ENCODE data around the gene ZNF423. TPM values are rescaled to one million over a fixed set of nuclear protein-coding genes. Genes with fewer than 3 reads are reported as not detected.

The ZNF423 gene
- polyA plus RNA-seq, 5 donors, result 20.1 to 29.9 (median 23.1) TPM

DNA sequence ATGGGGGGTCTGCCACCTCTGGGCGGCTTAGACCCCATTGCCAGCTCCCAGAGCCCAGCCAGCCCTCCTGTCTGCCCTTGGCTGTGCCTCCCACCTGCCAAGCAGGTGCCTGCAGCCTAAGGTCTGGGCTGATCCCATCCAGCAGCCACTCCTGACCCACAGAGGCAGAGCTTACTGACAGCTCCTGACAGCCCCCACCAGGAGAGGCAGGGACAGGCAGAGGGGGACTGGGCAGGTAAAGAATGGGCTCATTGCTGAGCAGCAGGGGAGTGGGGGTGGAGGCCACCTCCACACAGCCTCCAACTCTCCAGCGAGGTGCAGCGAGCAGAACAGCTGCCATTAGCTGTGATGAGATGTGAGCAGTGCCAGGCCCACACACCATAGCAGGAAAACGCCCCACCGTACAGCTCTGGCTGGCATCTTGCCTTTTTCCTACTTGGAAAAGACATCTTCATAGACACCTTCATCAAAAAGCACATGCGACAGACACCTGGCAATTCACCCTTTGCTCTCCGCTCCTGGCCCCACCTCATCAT is 317.9 kb downstream of the ZNF423 start:
- no peak for DNase-seq

DNA sequence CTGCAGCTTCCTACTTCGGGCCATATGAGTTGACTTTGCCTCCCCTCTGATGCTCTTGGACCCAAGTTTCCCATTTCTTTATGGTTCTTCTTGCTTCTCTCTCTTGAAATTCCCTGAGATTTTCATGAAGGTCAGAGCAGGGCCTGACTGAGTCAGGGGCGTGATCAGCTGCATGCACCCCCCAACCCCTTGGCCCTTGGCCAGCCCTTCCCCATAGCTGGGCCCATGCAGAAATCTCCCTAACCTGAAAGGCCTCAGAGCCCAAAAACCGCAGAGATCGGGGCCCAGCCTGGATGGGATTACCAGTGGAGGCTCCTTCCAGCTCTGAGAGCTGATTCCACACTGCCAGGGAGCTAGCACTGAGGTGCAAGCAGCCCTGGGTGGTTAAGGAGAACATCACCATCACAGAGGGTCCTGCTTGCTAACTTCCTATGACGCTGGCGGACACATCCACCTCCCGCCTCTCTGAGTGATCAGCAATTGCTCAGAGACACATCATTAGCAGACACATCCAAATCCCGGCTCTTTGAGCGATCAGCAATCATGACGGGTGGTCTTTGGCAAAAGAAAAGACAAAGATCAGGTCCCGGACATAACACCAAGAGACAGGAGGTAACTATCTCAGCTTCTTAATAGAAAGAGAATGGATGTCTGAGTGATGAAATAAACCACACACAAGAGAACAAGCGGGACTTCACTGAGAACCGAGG is 320.9 kb downstream of the ZNF423 start:
- DNase-seq, result peak; percentile 41 to 53

GRCh38 chr16:49533422-49533821 is 322.5 kb downstream of the ZNF423 start:
- DNase-seq, result no peak

- no peak for DNase-seq
These were observed 323.0 kb downstream of the ZNF423 start for GRCh38 chr16:49532873-49533272.

GRCh38 chr16:49531931-49532840 is 323.7 kb downstream of the ZNF423 start:
- DNase-seq, result no peak

- no peak for DNase-seq
These were observed 324.5 kb downstream of the ZNF423 start for GRCh38 chr16:49531425-49531824.

GRCh38 chr16:49530427-49530970 is 325.4 kb downstream of the ZNF423 start:
- no peak for DNase-seq

DNA sequence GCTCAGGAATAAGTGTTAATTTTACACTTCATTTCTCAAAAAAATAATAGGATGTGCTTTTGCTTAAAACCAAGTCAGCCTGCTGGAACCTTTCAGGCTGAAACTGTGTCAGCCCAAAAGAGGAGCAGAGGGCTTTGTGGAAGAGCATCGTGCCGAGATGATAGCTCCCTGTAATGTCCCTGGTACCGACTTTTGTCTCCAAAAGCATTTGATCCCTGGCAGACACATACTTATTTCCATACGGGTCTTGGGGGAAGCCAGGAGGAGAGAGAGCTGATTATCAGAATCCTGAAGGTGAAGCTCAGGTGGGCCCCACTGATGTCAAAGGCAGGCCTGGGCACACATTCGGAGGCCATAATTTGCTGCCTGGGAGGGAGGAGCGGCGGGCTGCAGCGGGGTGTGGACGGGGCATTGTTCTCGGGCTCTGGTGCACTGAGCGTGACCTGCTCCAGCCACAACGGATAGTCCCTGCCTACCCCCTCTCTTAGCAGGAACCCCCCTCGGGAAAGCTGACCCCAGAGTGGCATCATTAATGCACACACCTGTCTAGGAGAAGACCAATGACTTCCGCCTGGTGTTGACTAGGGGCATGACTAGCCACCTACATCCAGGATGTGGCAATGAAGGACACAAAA is 326.4 kb downstream of the ZNF423 start:
- no peak for DNase-seq

DNA sequence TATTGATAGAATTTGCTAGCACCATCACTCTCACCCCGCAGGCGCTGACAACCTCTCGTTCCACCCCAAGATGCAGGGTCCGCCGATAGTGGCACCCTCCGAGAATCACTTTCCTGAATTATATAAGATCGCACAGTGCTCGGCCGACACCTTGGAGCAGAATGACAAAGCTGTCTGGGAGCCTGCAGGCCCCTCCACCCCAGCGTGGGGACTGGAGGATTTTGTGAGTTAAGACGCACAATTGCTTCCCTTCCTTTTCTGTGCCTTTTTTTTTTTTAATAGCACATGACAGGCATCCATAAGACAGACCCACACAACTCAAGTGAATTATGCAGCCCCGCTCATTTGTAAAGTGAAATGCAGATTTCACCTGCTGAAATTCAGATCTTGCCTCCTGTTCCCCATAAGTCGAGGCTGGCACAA is 327.0 kb downstream of the ZNF423 start:
- no peak for DNase-seq

GRCh38 chr16:49528060-49528865 is 327.6 kb downstream of the ZNF423 start:
- DNase-seq, result peak; percentile 29 to 39

GRCh38 chr16:49527611-49528010 is 328.3 kb downstream of the ZNF423 start:
- no peak for DNase-seq

- DNase-seq, result no peak
These were observed 329.0 kb downstream of the ZNF423 start for GRCh38 chr16:49526860-49527365.

- DNase-seq, result no peak
These were observed 331.0 kb downstream of the ZNF423 start for GRCh38 chr16:49524947-49525315.

DNA sequence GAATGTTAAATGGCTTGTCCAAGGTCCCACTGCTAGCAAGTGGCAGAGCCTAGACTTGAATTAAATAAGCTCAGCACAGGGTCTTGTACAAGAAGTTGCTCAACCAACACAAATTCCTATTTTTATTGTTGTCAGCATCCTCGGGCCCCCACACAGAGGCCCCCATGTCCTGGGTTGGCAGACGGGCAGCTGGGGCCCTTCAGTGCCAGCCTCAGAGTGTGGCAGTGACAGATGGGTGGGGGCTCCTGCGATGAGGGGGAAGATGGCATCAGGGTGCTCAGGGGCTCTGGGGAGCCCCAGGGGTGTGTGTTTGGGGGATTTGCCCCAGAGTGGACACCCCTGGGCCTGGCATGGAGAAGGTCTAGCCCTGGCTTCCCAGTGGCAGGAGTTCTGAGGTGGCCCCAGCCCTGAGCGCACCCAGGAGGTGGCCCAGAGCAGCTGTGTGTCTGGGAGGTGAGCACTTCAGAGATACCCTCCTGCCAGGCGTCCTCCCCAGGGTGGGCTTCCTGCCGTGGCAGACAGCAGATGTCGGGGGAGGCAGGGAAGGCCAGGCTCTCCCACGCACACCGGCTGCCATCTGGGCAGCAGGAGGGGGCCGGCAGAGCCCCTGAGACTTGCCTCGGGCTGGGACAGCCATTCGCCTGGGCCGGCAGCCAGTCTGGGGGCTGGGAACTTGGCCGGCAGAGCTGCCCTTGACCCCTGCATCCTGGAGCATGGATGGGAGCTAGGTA is 331.5 kb downstream of the ZNF423 start:
- DNase-seq, result no peak

DNA sequence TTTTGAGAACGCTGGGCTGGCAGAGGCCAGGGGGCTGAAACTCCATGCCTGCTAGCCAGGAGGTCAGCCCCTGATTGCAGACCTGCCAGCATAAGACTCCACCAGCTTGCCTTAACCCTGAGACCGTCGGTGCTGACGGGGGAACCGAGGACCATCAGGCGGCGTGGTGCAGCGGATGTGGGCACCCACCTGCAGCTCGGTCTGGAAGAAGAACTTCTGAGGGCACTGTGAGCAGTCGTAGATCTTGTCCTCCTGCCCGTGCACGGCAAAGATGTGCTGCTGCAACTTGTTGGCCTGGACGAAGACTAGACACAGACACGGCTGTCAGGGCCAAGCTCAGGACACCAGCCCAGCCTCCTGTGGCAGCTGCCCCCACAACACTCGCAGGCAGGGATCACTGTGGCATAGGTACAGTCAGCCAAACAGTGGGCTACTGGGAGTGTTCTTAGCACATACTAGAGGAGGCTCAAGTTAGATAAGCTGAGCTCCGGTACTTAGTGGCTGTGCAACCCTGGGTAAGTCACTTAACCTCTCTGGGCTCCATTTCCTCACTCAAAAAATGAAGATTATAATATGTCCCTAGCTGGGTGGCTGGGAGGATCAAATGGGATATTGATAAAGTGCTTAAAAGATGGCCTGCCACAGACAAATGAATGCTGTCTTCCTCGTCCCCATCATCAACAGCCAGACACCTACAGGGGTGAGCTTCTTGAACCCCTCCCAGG is 332.3 kb downstream of the ZNF423 start:
- DNase-seq, result no peak

DNA sequence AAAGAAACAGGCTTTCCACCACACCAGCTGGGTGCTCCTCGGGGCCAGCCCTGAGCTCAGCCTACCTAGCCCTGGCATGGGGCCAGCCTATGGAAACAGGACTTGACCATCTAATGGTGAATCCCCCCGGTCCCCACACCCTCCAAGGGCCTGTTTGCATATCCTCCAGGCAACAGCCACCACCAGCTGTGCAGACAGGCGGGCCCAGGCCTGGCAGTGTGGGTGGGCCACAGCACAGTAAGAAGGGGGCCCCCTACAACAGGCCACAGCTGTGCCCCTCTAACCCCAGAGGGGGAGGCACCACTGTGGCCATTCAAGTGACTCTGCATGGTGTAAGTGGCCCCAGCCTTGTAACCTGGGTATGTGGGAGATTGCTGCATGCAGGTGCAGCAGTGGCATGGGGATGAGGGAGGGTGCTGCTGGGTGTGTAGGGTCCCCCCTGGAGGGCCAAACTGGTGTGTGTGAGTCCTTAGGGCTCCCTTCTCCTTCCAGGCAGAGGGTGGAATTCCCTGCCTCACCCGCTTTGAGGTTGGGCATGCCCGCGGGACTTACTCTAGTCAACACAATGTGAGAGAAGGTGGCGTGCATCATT is 334.1 kb downstream of the ZNF423 start:
- no peak for DNase-seq

DNA sequence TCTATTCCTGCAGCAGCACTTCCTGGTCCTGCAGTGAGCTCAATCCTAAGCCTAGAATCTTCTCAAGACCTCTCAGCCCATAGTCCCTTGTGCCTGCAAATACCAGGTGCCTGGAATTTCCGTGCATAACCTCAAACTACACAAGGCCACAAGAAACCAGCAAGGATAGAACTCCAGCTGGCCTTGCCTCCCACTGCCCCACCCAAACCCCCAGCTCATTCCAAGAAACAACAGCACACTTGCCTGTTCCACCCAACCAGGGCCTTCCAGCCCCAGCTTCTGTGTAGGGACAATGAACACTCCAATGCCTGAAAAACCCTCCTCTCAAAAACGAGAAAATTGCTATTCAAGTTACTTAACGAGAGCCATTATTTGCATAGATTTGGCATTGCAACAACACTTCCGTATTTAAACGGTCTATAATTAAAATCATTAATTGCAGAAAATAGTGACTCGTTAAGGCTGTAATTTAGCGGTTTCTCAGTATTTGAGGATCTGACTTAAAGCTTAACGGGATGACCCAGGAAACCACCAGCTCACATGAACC is 335.3 kb downstream of the ZNF423 start:
- DNase-seq, result no peak

GRCh38 chr16:49519741-49520140 is 336.2 kb downstream of the ZNF423 start:
- DNase-seq, result no peak
